WTC11 (cell line): ENCODE results near the gene BTNL9. TPM values are rescaled to one million over a fixed set of nuclear protein-coding genes. Genes with fewer than 3 reads are reported as not detected.

Experiments
- ATAC-seq: fragments of 200-7000 bp; cut with Tn5 transposase; 2 replicates; pipeline ENCODE4 v1.10.0; 2021; ENCODE audit warnings: mild to moderate bottlenecking, moderate library complexity
- CTCF ChIA-PET: fragments of 300-600 bp; sonication (Branson Sonifier 250); formaldehyde crosslinking; loops from one replicate; lab custom pipeline; 2021; ENCODE audit warnings: antibody characterized with exemption; lab: Charles Lee
- POLR2A ChIA-PET: fragments of 350-600 bp; sonication (Branson Sonifier 250); formaldehyde crosslinking; loops from one replicate; lab custom pipeline; 2021; ENCODE audit warnings: antibody characterized with exemption; lab: Charles Lee
- DNase-seq: peaks from one replicate; pipeline ENCODE4 v3.0.0; 2021; ENCODE audit warnings: low spot score
- H3K27ac Mint-ChIP-seq: 2 replicates; pipeline ENCODE4 v1.8.0; 2021; ENCODE audit warnings: mixed read lengths
- H3K27me3 Mint-ChIP-seq: 2 replicates; pipeline ENCODE4 v1.8.0; 2021; ENCODE audit warnings: low read depth, mild to moderate bottlenecking, moderate library complexity, mixed read lengths
- H3K36me3 Mint-ChIP-seq: 2 replicates; pipeline ENCODE4 v1.8.0; 2021; ENCODE audit warnings: mixed read lengths
- H3K4me1 Mint-ChIP-seq: 2 replicates; pipeline ENCODE4 v1.8.0; 2022; ENCODE audit warnings: mixed read lengths
- H3K4me3 Mint-ChIP-seq: 2 replicates; pipeline ENCODE4 v1.8.0; 2021; ENCODE audit warnings: mild to moderate bottlenecking, moderate library complexity, mixed read lengths
- H3K9me3 Mint-ChIP-seq: 2 replicates; pipeline ENCODE4 v1.8.0; 2021; ENCODE audit warnings: mixed read lengths
- ATF2 ChIP-seq: sonication (generic); formaldehyde crosslinking; IDR thresholded peaks from 2 replicates; pipeline ENCODE4 v1.8.1; 2022; ENCODE audit warnings: low read depth, missing genetic modification reagents, borderline replicate concordance
- ATF3 ChIP-seq: sonication (generic); formaldehyde crosslinking; conservative IDR thresholded peaks from 2 replicates; pipeline ENCODE4 v1.8.1; 2022; ENCODE audit warnings: mild to moderate bottlenecking, missing genetic modification reagents
- ATF6 ChIP-seq: sonication (generic); formaldehyde crosslinking; IDR thresholded peaks from 2 replicates; pipeline ENCODE4 v1.8.1; 2023; ENCODE audit warnings: mild to moderate bottlenecking, missing genetic modification reagents
- CDX4 ChIP-seq: fragments of 250-450 bp; sonication (Bioruptor Pico); IDR thresholded peaks from 2 replicates; pipeline ENCODE4 v1.9.0; 2021; ENCODE audit warnings: moderate library complexity, mild to moderate bottlenecking, inconsistent platforms, borderline replicate concordance
- CREM ChIP-seq: sonication (generic); formaldehyde crosslinking; IDR thresholded peaks from 2 replicates; pipeline ENCODE4 v1.8.1; 2022; ENCODE audit warnings: mild to moderate bottlenecking, missing genetic modification reagents, moderate library complexity
- CTCF ChIP-seq: fragments of 200-600 bp; IDR thresholded peaks from 2 replicates; pipeline ENCODE4 v1.8.0; 2022; ENCODE audit warnings: antibody characterized with exemption
- ELF4 ChIP-seq: sonication (generic); formaldehyde crosslinking; IDR thresholded peaks from 2 replicates; pipeline ENCODE4 v1.8.1; 2022; ENCODE audit warnings: low read depth, mild to moderate bottlenecking, moderate library complexity, missing genetic modification reagents
- EMX1 ChIP-seq: fragments of 250-450 bp; sonication (Bioruptor Pico); IDR thresholded peaks from 2 replicates; pipeline ENCODE4 v1.8.0; 2021; ENCODE audit warnings: mild to moderate bottlenecking
- ERG ChIP-seq: fragments of 250-450 bp; sonication (Bioruptor Pico); IDR thresholded peaks from 2 replicates; pipeline ENCODE4 v1.8.0; 2021; ENCODE audit warnings: mild to moderate bottlenecking
- ETV6 ChIP-seq: sonication (generic); formaldehyde crosslinking; IDR thresholded peaks from 2 replicates; pipeline ENCODE4 v1.8.1; 2022; ENCODE audit warnings: mild to moderate bottlenecking, missing genetic modification reagents
- GABPB1 ChIP-seq: sonication (generic); formaldehyde crosslinking; IDR thresholded peaks from 2 replicates; pipeline ENCODE4 v1.8.1; 2023; ENCODE audit warnings: mild to moderate bottlenecking, missing genetic modification reagents
- IRF2 ChIP-seq: sonication (generic); formaldehyde crosslinking; IDR thresholded peaks from 2 replicates; pipeline ENCODE4 v1.8.0; 2022; ENCODE audit warnings: low read depth, missing genetic modification reagents, borderline replicate concordance
- JUN ChIP-seq: sonication (generic); formaldehyde crosslinking; IDR thresholded peaks from 2 replicates; pipeline ENCODE4 v1.8.0; 2023; ENCODE audit warnings: mild to moderate bottlenecking, missing genetic modification reagents
- MLX ChIP-seq: sonication (generic); formaldehyde crosslinking; IDR thresholded peaks from 2 replicates; pipeline ENCODE4 v1.8.1; 2023; ENCODE audit warnings: mild to moderate bottlenecking, missing genetic modification reagents, moderate library complexity
- MYBL2 ChIP-seq: sonication (generic); formaldehyde crosslinking; IDR thresholded peaks from 2 replicates; pipeline ENCODE4 v1.8.1; 2023; ENCODE audit warnings: mild to moderate bottlenecking, moderate library complexity, missing genetic modification reagents
- NR1H2 ChIP-seq: sonication (generic); formaldehyde crosslinking; IDR thresholded peaks from 2 replicates; pipeline ENCODE4 v1.9.0; 2021; ENCODE audit warnings: mild to moderate bottlenecking, moderate library complexity, missing genetic modification reagents
- NR2C2 ChIP-seq: sonication (generic); formaldehyde crosslinking; IDR thresholded peaks from 2 replicates; pipeline ENCODE4 v1.8.0; 2022; ENCODE audit warnings: mild to moderate bottlenecking, missing genetic modification reagents
- RORB ChIP-seq: fragments of 250-450 bp; sonication (Bioruptor Pico); IDR thresholded peaks from 2 replicates; pipeline ENCODE4 v1.9.0; 2021; ENCODE audit warnings: mild to moderate bottlenecking
- SOX15 ChIP-seq: fragments of 250-450 bp; sonication (Bioruptor Pico); IDR thresholded peaks from 2 replicates; pipeline ENCODE4 v1.9.0; 2021; ENCODE audit warnings: mild to moderate bottlenecking
- STAT6 ChIP-seq: sonication (generic); formaldehyde crosslinking; conservative IDR thresholded peaks from 2 replicates; pipeline ENCODE4 v1.8.1; 2023; ENCODE audit warnings: mild to moderate bottlenecking, low read depth, missing genetic modification reagents, moderate library complexity
- TCF7 ChIP-seq: sonication (generic); formaldehyde crosslinking; IDR thresholded peaks from 2 replicates; pipeline ENCODE4 v1.8.0; 2022; ENCODE audit warnings: mild to moderate bottlenecking, low read depth, missing genetic modification reagents, moderate library complexity
- ZMAT4 ChIP-seq: fragments of 250-450 bp; sonication (Bioruptor Pico); IDR thresholded peaks from 2 replicates; pipeline ENCODE4 v1.9.0; 2021; ENCODE audit warnings: mild to moderate bottlenecking
- ZNF219 ChIP-seq: sonication (generic); formaldehyde crosslinking; IDR thresholded peaks from 2 replicates; pipeline ENCODE4 v1.8.0; 2023; ENCODE audit warnings: missing genetic modification reagents, mild to moderate bottlenecking, borderline replicate concordance
- ZNF232 ChIP-seq: sonication (generic); formaldehyde crosslinking; IDR thresholded peaks from 2 replicates; pipeline ENCODE4 v1.8.0; 2022; ENCODE audit warnings: mild to moderate bottlenecking, missing genetic modification reagents
- ZNF396 ChIP-seq: fragments of 250-450 bp; sonication (Bioruptor Pico); IDR thresholded peaks from 2 replicates; pipeline ENCODE4 v1.8.0; 2021; ENCODE audit warnings: mild to moderate bottlenecking, moderate library complexity, borderline replicate concordance
- ZNF671 ChIP-seq: fragments of 250-450 bp; sonication (Bioruptor Pico); IDR thresholded peaks from 2 replicates; pipeline ENCODE4 v1.8.0; 2021; ENCODE audit warnings: mild to moderate bottlenecking
- total RNA-seq: library from RNA; stranded (reverse); gene quantifications from 3 replicates; pipeline ENCODE4 v1.2.3, GENCODE V29; 2021

The BTNL9 gene
- total RNA-seq, 1 experiment from 2014 or later, result 3.4 TPM

- POLR2A ChIA-PET, result no interaction called here
- no peaks in the 10 kb centered on the region for H3K9me3 Mint-ChIP-seq
- no peak overlapping the region for H3K27ac Mint-ChIP-seq
- no peak overlapping the region for H3K4me3 Mint-ChIP-seq
- peaks cover 22% of the 10 kb centered on the region for H3K27me3 Mint-ChIP-seq
- H3K4me1 Mint-ChIP-seq, result peaks cover 13% of the 10 kb centered on the region
- DNase-seq (no peak), ATAC-seq (no peak)
- CTCF ChIA-PET, result interaction anchor here (0.9 to 2.5 kb wide), 4 partner anchors 13 to 218 kb away, joined by 3 to 25 read pairs (median 10); no protein-coding TSS in a partner anchor
- no peaks in the 10 kb centered on the region for H3K36me3 Mint-ChIP-seq
- TF ChIP-seq NR2C2 (CRISPR knock-in tag) (no peak), ZNF219 (CRISPR knock-in tag) (no peak), CREM (CRISPR knock-in tag) (no peak), CTCF (no peak), GABPB1 (CRISPR knock-in tag) (no peak), TCF7 (no peak), ATF6 (no peak), ELF4 (CRISPR knock-in tag) (no peak), ERG (CRISPR knock-in tag) (no peak), IRF2 (CRISPR knock-in tag) (no peak), RORB (CRISPR knock-in tag) (no peak), ZMAT4 (CRISPR knock-in tag) (no peak), MYBL2 (CRISPR knock-in tag) (no peak), JUN (CRISPR knock-in tag) (no peak), ZNF671 (CRISPR knock-in tag) (no peak), ETV6 (CRISPR knock-in tag) (no peak), MLX (CRISPR knock-in tag) (no peak), NR1H2 (no peak), ATF2 (CRISPR knock-in tag) (no peak), ATF3 (no peak)
Observed at GRCh38 chr5:181086884-181087205, 46.8 kb downstream of the BTNL9 start.

- ChIA-PET POLR2A (no interaction called here), CTCF (interaction anchor here (0.9 to 2.5 kb wide), 9 partner anchors 13 to 301 kb away, joined by 3 to 25 read pairs (median 6); partner anchors contain the start of gene MGAT1)
- peaks cover 22% of the 10 kb centered on the region for H3K27me3 Mint-ChIP-seq
- no peaks in the 10 kb centered on the region for H3K36me3 Mint-ChIP-seq
- no peak overlapping the region for H3K27ac Mint-ChIP-seq
- H3K4me3 Mint-ChIP-seq, result no peak overlapping the region
- peaks cover 13% of the 10 kb centered on the region for H3K4me1 Mint-ChIP-seq
- H3K9me3 Mint-ChIP-seq, result no peaks in the 10 kb centered on the region
- DNase-seq (no peak), ATAC-seq (no peak)
- TF ChIP-seq ZMAT4 (CRISPR knock-in tag), result no peak
- no peak for TF ChIP-seq ZNF232 (CRISPR knock-in tag)
- TF ChIP-seq EMX1 (CRISPR knock-in tag), result no peak
- no peak for TF ChIP-seq STAT6 (CRISPR knock-in tag)
- no peak for TF ChIP-seq RORB (CRISPR knock-in tag)
- no peak for TF ChIP-seq CDX4 (CRISPR knock-in tag)
- TF ChIP-seq SOX15 (CRISPR knock-in tag), result no peak
- no peak for TF ChIP-seq ZNF396 (CRISPR knock-in tag)
Observed at GRCh38 chr5:181087309-181087708, 47.2 kb downstream of the BTNL9 start.
